Measurements from ENCODE around the gene PIGW.

DNA sequence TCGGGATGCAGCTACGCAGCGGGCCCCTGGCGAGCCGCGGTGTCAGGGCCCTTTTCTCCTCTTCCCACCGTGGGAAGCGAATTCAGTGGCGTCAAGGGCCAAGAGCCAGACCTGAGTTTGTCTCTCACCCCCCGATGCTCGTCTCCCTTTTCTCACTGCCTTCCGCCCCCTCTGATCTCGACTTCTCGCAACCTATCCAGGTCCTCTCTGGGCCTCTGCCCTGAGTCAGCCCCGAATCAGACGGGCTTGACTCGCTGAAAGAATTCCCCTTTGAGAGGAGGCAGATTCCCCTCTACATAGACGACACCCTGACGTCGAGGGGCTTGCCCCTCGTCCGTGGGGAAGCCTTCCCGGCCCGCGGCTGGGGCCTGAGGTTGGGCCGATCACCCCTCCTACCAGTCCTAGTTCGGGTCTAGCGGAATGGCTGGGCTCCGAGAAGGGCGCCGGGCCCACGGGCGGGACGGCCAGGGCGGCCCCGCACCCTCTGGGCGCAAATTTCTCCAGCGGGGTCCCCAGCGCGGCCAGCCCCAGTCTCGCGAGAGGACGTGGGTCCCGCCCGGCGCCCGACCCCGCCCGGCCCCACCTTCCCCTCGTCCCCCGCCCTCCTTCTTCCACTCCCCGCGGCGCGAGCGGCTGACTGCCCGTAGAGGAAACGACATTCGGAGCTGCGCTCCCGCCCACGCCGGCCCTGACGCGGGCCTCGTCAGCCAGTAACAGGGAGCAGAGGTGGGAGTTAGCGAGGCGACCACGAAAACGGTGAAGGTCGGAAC, 9.7 kb downstream of the PIGW start, which contains the start of gene GGNBP2:
- TF ChIP-seq, protein P1, sequence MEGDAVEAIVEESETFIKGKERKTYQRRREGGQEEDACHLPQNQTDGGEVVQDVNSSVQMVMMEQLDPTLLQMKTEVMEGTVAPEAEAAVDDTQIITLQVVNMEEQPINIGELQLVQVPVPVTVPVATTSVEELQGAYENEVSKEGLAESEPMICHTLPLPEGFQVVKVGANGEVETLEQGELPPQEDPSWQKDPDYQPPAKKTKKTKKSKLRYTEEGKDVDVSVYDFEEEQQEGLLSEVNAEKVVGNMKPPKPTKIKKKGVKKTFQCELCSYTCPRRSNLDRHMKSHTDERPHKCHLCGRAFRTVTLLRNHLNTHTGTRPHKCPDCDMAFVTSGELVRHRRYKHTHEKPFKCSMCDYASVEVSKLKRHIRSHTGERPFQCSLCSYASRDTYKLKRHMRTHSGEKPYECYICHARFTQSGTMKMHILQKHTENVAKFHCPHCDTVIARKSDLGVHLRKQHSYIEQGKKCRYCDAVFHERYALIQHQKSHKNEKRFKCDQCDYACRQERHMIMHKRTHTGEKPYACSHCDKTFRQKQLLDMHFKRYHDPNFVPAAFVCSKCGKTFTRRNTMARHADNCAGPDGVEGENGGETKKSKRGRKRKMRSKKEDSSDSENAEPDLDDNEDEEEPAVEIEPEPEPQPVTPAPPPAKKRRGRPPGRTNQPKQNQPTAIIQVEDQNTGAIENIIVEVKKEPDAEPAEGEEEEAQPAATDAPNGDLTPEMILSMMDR (IDR thresholded peaks at IDR 0.05), result no peak
- TF ChIP-seq POLR2A (IDR thresholded peaks at IDR 0.05), result peak; percentile 86
